Panc1 (cell line): Measurements from ENCODE around the gene PARP2.

Experiments used
- POLR2AphosphoS5 ChIP-seq: IDR thresholded peaks from 2 replicates; pipeline ENCODE4 v1.6.1; 2012; ENCODE audit warnings: mild to moderate bottlenecking, low read depth, low read length, moderate library complexity
- TF ChIP-seq, protein P1 (sequence below), 2 experiments: IDR thresholded peaks; 2 replicates each; pipeline ENCODE4 v1.6.1; 2011 to 2012; ENCODE audit warnings: low read depth in 2 of 2, control low read depth in 1 of 2, low read length in 1 of 2, mild to moderate bottlenecking in 1 of 2, moderate library complexity in 1 of 2; ENCODE audit not compliant: insufficient read depth in 1 of 2
- TF ChIP-seq, protein P2 (sequence below): fragments of 450-650 bp; IDR thresholded peaks from 2 replicates; pipeline ENCODE4 v1.5.1; 2017; ENCODE audit warnings: mild to moderate bottlenecking

DNA sequence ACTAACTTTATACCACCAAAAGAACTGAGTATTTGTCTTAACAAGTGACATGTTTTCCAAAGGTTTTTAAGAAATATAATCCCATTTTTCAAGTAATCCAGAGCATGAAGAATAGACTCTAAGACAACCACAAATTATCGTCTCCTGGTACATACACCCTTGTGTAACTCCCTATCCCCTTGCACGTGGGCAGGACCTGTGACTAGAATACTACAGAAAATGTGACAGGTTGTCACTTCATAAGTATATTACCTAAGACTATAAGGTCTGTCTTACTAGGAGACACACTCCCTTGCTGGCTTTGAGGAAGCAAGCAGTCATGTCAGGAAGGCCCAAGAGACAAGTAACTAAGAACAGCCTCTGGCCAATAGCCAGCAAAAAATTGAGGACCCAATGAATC is 29.4 kb upstream of the PARP2 start:
- TF ChIP-seq, protein P1, sequence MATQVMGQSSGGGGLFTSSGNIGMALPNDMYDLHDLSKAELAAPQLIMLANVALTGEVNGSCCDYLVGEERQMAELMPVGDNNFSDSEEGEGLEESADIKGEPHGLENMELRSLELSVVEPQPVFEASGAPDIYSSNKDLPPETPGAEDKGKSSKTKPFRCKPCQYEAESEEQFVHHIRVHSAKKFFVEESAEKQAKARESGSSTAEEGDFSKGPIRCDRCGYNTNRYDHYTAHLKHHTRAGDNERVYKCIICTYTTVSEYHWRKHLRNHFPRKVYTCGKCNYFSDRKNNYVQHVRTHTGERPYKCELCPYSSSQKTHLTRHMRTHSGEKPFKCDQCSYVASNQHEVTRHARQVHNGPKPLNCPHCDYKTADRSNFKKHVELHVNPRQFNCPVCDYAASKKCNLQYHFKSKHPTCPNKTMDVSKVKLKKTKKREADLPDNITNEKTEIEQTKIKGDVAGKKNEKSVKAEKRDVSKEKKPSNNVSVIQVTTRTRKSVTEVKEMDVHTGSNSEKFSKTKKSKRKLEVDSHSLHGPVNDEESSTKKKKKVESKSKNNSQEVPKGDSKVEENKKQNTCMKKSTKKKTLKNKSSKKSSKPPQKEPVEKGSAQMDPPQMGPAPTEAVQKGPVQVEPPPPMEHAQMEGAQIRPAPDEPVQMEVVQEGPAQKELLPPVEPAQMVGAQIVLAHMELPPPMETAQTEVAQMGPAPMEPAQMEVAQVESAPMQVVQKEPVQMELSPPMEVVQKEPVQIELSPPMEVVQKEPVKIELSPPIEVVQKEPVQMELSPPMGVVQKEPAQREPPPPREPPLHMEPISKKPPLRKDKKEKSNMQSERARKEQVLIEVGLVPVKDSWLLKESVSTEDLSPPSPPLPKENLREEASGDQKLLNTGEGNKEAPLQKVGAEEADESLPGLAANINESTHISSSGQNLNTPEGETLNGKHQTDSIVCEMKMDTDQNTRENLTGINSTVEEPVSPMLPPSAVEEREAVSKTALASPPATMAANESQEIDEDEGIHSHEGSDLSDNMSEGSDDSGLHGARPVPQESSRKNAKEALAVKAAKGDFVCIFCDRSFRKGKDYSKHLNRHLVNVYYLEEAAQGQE (IDR thresholded peaks at IDR 0.05; ENCODE audit: insufficient read depth in 1 of 2, low read depth in 2 of 2, low read length in 1 of 2) = no peak
- TF ChIP-seq, protein P2, sequence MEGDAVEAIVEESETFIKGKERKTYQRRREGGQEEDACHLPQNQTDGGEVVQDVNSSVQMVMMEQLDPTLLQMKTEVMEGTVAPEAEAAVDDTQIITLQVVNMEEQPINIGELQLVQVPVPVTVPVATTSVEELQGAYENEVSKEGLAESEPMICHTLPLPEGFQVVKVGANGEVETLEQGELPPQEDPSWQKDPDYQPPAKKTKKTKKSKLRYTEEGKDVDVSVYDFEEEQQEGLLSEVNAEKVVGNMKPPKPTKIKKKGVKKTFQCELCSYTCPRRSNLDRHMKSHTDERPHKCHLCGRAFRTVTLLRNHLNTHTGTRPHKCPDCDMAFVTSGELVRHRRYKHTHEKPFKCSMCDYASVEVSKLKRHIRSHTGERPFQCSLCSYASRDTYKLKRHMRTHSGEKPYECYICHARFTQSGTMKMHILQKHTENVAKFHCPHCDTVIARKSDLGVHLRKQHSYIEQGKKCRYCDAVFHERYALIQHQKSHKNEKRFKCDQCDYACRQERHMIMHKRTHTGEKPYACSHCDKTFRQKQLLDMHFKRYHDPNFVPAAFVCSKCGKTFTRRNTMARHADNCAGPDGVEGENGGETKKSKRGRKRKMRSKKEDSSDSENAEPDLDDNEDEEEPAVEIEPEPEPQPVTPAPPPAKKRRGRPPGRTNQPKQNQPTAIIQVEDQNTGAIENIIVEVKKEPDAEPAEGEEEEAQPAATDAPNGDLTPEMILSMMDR = no peak
- TF ChIP-seq POLR2AphosphoS5 = no peak
